KOPT-K1 (cell line): ENCODE data around the gene FER1L5.
A peak's percentile ranks its signal among the peaks of the same experiment; 100 is the strongest.

ENCODE experiments used
- H3K27ac ChIP-seq: fragments of 200-600 bp; sonication (generic); 2 replicates; pipeline ENCODE4 v1.5.1; 2016; ENCODE audit warnings: antibody characterized with exemption, mild to moderate bottlenecking, low read depth, low read length; ENCODE audit not compliant: poor library complexity, severe bottlenecking
- H3K36me3 ChIP-seq: fragments of 200-600 bp; sonication (generic); 2 replicates; pipeline ENCODE4 v1.5.1; 2017; ENCODE audit warnings: antibody characterized with exemption, mild to moderate bottlenecking, low read length, moderate library complexity; ENCODE audit not compliant: insufficient read depth
- H3K9me3 ChIP-seq: fragments of 200-600 bp; sonication (generic); 2 replicates; pipeline ENCODE4 v1.5.1; 2017; ENCODE audit warnings: antibody characterized with exemption, low read length, mild to moderate bottlenecking; ENCODE audit not compliant: insufficient read depth, poor library complexity, severe bottlenecking

FER1L5 gene

DNA sequence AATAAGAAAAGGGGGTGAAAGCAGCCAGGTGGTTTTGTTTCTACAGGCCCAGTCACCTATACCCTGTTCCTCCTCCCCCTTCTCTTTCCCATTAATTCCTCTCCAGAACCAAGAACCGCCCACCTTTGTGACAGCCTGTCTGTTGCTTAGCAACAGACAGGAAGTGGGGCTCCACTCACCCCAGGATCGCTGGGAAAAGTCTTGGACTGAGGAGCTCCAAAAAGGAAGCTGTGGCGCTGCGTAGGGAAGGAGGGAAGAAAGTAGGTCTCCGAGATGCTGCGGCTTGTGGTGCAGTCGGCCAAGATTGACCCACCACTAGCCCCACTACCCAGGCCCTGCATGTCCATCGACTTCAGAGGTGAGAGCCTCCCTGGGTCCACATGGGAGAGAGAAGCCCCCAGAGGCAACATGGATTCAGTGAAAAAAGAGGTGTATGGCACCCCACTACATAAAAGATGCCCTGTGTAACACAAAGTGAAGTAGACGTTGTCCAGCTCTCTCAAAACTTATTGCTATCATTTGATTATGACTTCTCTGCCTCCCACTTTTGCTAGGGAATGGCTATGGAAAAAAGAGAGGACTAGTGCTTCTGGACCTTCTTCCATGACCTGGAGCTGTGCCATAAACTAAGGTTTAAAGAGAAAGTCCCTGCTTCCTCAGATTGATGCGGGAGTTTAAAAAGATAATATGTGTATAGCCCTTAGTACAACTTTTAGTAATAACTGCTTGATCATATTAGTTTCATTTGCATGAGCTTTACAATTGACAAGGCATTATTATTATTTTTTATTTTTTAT is at the start of gene FER1L5:
Gene FER1L5 (plus strand): TSS at position 201 of the 797 bp plus-strand sequence. CDS start 73 bp downstream, at position 274.
- Histone ChIP-seq H3K9me3 (no peaks in the 10 kb centered on the region), H3K27ac (no peak within 1 kb of the TSS), H3K36me3 (no peaks in the 10 kb centered on the region)

DNA sequence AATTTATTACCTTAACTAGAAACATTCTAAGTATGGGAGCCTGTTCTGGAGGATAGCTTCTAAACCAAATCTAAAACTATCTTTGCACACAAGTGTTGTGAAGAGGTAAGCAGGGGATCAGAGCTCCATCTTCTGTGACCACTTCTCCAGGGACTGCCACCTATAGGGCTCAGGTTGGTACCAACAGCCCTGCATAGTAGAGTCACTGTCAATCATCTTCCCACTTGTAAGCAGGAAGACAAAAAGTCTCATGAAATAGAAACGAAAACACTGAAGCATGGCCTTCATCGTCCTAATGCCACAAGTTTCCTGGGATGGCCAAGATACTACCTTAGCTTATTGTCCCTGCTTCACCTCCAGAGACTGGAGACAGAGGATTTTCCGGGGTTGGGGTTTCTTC is 48.3 kb upstream of the FER1L5 start:
- Histone ChIP-seq H3K9me3 (no peaks in the 10 kb centered on the region), H3K36me3 (peaks cover 91% of the 10 kb centered on the region), H3K27ac (peak overlapping the region; percentile 52)

DNA sequence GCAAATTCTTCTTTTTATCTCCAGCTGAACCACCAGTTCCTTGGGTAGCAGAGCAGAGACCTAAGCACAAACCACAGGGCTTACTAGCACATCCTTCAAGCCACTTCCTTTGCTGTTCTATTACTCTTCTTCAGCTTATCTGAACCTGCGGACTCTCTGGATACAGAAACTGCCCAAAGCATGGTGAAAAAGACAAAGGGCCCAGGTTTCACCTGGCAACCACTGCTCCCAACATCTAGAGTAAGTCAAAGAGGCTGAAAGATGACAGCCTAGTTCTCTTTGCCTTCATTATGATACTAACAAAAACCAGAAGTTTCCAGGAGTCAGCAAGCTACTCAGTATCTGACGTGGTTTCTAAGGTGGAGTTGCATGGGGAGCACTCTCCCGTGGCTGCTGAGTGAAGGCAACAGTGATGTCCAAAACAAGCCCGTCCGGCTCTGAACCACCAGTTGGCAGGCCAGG is 47.8 kb upstream of the FER1L5 start:
- H3K36me3 ChIP-seq: peaks cover 91% of the 10 kb centered on the region
- H3K27ac ChIP-seq: peak overlapping the region; percentile 52
- no peaks in the 10 kb centered on the region for H3K9me3 ChIP-seq

DNA sequence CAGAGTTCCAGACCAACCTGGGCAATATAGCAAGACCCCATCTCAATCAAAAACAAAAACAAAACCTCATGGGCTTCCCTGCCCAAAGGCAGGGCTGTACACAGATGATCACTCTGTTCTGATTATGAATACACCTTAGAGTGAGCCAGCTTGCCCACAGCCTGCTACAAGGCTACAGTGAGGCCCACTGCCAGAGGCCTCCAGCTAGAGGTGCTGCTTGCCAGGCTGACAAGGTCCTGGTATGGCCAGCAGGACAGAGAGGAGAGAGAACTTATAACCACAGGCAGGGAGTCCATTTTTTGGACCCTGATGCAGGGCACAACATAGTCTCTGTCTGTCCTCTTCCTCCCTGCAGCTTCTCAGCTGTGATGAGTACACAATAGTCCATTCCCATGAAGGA is 46.0 kb upstream of the FER1L5 start:
- H3K9me3 ChIP-seq: no peaks in the 10 kb centered on the region
- no peak overlapping the region for H3K27ac ChIP-seq
- H3K36me3 ChIP-seq: peaks cover 97% of the 10 kb centered on the region

DNA sequence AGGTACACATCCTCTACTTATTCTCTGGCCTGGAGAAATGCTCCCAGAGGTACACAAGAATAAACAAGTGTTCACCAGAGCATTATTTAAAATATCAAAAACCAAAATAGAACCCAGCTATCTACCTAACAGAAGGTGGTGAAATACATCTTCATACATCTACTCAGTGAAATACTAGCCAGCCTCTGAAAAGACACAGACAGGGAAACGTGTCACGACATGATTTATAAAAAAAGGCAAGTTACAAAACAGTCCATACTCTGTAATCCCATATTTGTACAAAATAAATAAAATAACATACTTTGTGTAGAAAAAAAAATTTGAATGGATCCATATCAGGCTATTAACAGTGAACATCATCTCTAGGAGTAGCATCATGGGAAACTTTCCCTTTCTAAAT is 42.6 kb upstream of the FER1L5 start:
- Histone ChIP-seq H3K36me3 (peaks cover 97% of the 10 kb centered on the region), H3K9me3 (no peaks in the 10 kb centered on the region), H3K27ac (no peak overlapping the region)

DNA sequence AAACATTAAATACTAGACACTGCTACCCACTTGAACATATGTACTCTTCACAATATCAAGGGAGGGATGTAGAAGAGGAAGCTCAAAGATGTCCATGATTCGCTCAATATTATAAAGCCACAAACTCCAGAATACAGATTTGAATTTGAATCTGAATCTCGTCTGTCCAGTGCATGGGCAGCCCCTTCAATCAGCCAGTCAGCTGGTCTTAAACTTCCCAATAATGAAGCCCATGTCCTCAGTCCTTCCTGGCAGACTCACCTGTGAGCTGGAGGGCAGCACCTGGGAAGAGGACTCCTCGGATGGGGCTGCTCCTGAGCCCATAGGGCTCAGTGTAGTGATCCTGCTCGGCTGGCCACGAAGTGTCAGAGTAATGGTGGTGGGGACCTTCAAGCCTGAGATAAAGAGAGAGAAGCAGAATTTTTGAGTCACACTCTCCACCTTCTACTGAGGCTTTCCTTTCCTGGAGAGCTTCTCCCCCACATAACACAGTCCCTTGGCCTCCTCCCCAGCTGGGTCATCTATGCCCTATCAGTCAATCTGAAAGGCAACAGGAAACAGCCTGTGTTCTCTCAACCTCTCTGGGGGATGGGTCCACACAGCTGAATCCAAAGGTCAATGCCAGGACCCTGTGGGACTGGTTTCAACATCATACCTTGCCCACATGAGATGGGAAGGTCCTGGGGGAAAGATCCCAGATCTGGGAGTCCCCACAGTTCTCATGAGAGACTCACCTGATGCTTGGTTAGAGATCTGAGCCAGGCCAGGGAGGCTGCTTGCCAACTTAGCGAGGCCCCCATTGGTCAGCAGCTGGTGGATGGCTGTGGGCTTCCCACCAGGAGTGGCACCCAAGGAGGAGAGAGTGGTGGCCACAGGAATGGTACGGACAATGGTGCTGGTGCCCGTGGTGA is 40.9 kb upstream of the FER1L5 start:
- Histone ChIP-seq H3K36me3 (peaks cover 97% of the 10 kb centered on the region), H3K27ac (no peak overlapping the region), H3K9me3 (no peaks in the 10 kb centered on the region)

DNA sequence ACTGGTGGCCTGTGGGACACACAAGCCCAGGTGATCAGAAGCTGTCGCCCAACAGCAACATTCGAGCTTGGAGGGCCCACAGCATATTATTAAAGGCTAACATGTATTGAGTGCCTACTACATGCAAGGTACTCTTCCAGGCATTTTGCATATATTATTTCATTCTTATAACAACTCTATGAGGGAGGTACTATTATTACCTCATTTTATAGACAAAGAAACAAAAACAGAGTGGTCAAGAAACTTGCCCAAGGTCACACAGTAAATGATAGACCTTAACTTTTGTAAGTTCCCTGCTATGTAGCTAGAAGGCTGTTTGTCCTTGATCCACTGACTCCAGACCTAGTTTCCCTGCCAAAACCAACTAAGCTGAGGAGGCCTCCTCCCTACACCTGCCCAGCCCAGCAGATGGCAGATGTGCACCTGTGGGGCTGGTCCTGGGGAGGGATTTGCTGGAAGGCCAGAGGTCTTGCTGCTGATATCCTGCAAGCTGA is 40.2 kb upstream of the FER1L5 start:
- Histone ChIP-seq H3K9me3 (no peaks in the 10 kb centered on the region), H3K27ac (no peak overlapping the region), H3K36me3 (peaks cover 97% of the 10 kb centered on the region)

DNA sequence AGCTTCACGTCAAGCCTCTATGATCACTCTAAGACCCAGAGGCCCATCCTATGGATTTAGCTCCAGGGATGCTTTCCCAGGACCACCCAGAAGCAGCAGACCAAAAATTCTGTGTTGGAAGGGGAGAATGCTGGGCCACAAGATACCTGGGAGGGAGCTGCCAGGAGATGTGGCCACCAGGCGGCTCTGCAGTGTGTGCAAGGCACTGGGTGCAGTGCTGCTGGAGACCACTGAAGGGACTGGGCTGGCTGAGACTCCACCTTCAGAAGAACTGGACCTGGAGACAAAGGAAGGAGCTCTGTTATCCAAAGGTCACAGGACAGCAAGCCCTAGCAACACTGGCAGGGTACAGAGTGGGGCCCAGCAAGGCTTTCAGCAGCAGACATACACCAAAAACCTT is 38.5 kb upstream of the FER1L5 start:
- Histone ChIP-seq H3K36me3 (peaks cover 98% of the 10 kb centered on the region), H3K27ac (no peak overlapping the region), H3K9me3 (no peaks in the 10 kb centered on the region)

DNA sequence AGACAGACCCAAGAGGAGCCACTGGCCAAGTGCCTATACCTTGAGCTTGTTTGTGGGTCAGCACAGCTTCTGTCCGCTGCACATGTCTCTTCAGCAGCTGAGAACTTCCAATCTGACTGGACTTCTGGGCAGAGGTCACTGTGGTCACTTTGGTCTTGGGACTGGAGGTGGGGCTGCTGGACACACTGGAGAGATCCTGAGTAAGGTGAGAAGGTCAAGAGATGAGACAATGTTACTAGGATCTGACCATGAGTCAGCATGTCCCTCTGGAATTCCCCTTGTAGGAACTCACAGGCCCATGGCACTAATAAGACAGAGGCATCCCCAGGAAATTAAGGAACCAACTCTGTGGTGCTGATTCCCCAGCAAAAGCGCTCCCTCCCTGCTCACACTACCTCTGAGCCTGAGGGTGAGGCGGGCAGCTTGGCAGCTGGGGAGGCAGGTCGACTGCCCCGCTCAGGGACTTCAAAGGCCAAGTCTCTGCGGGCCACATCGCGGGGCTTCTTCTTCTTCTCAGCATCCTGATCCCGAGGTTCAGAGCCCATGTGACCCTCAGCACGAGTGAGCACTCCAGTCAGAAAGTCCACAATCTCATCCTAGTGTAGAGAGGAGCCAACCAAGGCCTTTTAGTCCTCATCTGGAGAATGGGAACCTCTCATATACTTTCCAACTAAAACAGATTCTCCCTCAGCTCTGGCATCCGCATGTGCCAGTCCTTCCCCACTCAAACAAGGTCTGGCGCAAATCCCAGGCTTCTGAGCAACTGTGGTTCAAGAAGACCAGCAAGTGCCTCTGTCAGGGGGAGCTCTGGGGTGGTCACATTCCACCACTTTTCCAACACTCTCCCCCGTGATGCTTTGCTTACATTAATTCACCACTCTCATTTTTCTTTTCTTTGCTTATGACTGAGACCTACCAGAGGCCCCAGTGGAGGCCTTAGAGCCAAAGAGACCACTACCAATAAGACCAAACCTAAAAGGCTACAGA is 33.8 kb upstream of the FER1L5 start:
- Histone ChIP-seq H3K9me3 (no peaks in the 10 kb centered on the region), H3K27ac (no peak overlapping the region)

DNA sequence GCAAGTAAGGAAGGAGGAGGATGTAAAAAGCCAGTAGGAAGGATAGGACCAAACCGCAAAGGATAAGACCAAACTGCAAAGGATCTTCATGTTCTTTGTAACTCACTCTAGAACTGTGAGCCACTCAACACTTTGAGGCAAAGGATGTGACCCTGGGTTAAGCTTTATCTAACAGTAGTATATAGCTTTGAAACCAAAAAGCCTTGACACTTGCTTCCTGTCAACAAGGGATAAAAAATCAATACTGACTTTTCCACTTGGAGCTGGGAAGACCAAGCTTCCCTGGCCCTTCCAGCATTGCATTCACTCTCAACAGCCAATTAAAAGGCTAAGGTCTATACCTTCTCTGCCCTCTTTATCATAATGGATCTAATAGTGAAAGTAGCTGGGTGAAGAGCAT is 26.4 kb upstream of the FER1L5 start:
- Histone ChIP-seq H3K9me3 (no peaks in the 10 kb centered on the region), H3K27ac (no peak overlapping the region), H3K36me3 (peaks cover 99% of the 10 kb centered on the region)

More for the DNA sequence above, 33.8 kb upstream of the FER1L5 start:
- H3K36me3 ChIP-seq: peaks cover 100% of the 10 kb centered on the region

DNA sequence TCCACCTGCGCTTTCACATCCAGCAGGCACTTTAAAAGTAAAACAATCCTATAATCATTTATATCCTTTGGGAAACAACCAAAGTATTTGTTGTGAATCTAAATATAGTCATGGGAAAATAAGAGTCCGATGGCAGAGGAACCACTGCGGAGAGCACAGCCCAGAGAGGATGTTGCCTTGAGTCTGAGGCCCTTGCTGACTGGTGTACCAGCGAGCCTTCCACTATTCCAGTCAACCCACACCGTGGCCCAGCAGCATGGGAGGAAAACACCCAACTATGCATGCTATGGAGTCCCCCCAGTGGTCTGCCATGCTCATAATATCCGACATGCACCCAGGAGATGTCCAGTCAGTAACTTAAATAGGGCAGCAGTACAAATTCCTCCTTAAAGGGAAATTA is 26.0 kb upstream of the FER1L5 start:
- Histone ChIP-seq H3K36me3 (peaks cover 99% of the 10 kb centered on the region), H3K9me3 (no peaks in the 10 kb centered on the region), H3K27ac (no peak overlapping the region)

DNA sequence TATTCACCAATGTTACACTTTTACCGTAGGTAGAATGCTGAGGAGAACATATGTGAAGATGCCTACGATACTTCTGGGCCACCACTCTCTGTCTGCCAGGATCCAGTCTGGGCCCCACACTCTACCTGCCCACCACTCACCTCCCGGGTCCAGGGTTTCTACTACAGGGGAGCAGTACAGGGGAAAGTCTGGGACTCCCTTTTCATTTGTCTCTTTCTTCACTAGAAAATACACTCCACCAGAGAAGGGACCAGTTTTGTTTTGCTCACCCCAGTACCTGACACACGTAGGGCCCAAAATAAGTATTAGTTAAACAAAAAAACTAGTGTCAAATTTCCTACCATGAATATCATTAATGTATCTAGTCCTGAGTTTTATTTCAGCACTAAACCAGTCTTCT is 25.6 kb upstream of the FER1L5 start:
- Histone ChIP-seq H3K27ac (no peak overlapping the region), H3K36me3 (peaks cover 98% of the 10 kb centered on the region)

DNA sequence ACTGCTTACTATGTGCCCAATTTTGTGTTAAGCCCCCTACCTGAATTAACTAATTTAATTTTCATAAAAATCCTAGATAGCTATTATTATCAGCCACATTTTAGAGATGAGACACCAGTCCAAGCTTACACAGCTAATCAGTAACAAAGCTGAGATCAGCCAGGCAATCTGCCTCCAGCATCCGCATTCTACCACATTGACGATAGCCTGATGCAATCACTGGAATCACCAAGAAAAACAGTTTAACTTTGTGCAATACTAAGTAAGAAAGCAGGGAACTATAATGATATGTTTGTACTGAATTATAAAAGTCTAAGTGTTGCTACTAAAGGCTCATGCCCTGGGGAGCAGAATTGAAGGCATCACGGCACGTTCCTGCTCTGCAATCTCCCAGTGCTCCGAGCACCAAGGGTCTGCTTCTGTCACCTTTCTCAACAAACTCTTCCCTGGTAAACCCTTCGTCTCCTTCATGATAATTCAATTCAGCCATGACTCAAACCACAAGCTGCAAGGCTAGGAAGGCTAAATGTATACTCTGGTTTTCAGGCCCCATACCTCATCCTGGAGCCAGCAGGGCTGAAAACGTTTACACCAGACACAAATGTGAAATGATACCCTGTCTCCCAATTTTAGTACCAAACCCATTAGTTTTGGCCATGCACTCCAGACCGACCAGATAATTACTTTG is 23.8 kb upstream of the FER1L5 start:
- Histone ChIP-seq H3K9me3 (no peaks in the 10 kb centered on the region), H3K27ac (no peak overlapping the region), H3K36me3 (peaks cover 96% of the 10 kb centered on the region)

More for the DNA sequence above, 25.6 kb upstream of the FER1L5 start:
- no peaks in the 10 kb centered on the region for H3K9me3 ChIP-seq

DNA sequence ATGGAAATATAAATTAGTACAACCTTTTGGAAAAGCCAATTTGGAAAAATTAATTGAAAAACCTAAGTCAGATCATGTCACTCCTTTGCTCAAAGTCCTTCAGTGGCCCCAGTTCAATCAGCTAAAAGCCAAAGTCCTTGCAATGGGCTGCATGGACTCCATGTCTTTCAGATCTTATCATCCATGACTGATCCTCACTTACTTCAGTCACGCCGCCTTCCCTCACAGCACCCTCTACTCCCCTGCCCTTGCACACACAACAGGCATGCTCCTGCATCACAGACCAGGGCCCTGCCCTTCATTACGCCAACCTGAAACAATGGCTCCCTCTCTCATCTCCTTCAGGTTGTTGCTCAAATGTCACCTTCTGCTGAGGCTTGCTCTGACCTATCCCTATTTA is 20.0 kb upstream of the FER1L5 start:
- Histone ChIP-seq H3K9me3 (no peaks in the 10 kb centered on the region), H3K27ac (no peak overlapping the region), H3K36me3 (peaks cover 95% of the 10 kb centered on the region)
